Neural cell (in vitro differentiated cells): ENCODE data around the gene ZC2HC1B.

ENCODE experiments used
- CTCF ChIP-seq: fragments of 450-650 bp; IDR thresholded peaks from 2 replicates; pipeline ENCODE4 v1.5.1; 2014; ENCODE audit warnings: antibody characterized with exemption, mild to moderate bottlenecking, moderate library complexity; ENCODE audit not compliant: poor library complexity, severe bottlenecking
- EP300 ChIP-seq: fragments of 450-650 bp; conservative IDR thresholded peaks from 2 replicates; pipeline ENCODE4 v1.6.1; 2014; ENCODE audit warnings: antibody characterized with exemption, mild to moderate bottlenecking, moderate library complexity; ENCODE audit not compliant: poor library complexity, severe bottlenecking
- POLR2AphosphoS5 ChIP-seq: IDR thresholded peaks from 2 replicates; pipeline ENCODE4 v1.6.1; 2012
- RAD21 ChIP-seq: fragments of 450-650 bp; conservative IDR thresholded peaks from 2 replicates; pipeline ENCODE4 v1.6.1; 2014; ENCODE audit warnings: antibody characterized with exemption, mild to moderate bottlenecking, moderate library complexity
- TAF1 ChIP-seq: IDR thresholded peaks from 2 replicates; pipeline ENCODE4 v1.6.1; 2012; ENCODE audit warnings: low read depth

GRCh38 chr6:143952947-143953701, 88.8 kb downstream of the ZC2HC1B start:
- TF ChIP-seq CTCF (no peak), TAF1 (no peak), RAD21 (no peak), POLR2AphosphoS5 (peak; percentile 26), EP300 (no peak)
